Embryonic facial prominence (tissue), 1 donor: ENCODE results near the gene NT5DC1.
A peak's percentile ranks its signal among the peaks of the same experiment; 100 is the strongest.

Experiments
- DNase-seq: peaks from one replicate; pipeline ENCODE4 v3.0.0-alpha.2; 2016; ENCODE audit errors: extremely low spot score

The NT5DC1 gene

DNA sequence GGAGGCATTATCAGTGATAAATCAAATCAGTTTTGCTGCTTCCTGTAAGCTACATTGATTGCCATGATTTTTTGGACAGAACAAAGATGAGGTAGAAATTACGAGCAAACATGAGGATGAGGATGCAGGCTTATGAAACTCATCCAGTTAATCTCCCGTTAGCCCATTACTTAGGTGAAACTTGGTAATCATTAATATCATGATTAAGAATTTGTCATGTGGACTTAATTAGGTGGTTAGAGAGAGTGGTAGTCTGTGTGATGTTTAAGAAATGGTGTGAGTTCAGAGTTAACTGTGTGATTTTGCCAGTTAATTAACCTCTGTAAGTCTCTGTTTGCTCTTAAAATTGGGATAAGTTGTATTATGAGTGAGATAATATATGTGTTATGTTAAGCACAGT is 91.2 kb downstream of the NT5DC1 start:
- no peak for DNase-seq

DNA sequence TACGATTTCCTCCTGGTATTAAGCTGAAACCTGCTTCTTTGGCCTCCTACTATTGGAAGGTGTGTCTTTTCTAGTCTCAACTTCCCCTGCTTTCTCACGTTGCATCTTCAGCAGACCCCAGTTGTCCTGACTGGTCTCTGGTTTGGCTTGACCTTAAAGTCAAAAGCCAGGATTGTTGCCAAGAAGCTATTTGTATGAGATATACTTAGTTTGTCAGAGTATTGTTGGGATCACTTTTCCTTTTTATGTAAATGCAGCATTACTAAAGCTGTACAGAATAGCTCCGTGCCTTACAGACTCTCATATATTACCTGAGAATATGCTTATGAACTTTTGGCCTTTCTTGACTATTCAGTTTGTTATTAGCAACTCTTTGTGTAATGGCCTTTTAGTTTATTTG is 92.1 kb downstream of the NT5DC1 start:
- no peak for DNase-seq

DNA sequence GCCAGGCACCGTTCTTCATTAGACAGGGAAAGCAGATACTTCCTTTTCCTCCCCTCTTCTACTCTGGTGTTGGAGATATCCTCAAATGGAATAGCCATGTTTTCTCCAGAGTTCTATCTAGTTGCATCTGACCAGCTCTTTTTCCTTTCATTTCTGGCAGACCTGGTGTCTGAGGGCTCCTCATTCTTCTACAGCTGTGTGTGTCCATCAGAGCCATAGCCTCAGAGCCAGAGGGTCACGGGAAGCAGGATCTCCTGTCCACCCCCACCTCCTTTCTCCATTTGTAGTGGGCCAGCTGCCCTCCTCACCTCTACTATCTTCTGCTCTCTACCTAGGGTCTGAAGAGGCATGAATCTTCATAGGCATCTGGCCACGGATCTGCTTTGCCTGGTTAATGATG is 96.2 kb downstream of the NT5DC1 start:
- no peak for DNase-seq

- DNase-seq = no peak
These were observed 100.1 kb downstream of the NT5DC1 start for GRCh38 chr6:116200619-116201249.

GRCh38 chr6:116201538-116201937 is 100.9 kb downstream of the NT5DC1 start:
- no peak for DNase-seq

- no peak for DNase-seq
These were observed 104.6 kb downstream of the NT5DC1 start for GRCh38 chr6:116205281-116205680.

DNA sequence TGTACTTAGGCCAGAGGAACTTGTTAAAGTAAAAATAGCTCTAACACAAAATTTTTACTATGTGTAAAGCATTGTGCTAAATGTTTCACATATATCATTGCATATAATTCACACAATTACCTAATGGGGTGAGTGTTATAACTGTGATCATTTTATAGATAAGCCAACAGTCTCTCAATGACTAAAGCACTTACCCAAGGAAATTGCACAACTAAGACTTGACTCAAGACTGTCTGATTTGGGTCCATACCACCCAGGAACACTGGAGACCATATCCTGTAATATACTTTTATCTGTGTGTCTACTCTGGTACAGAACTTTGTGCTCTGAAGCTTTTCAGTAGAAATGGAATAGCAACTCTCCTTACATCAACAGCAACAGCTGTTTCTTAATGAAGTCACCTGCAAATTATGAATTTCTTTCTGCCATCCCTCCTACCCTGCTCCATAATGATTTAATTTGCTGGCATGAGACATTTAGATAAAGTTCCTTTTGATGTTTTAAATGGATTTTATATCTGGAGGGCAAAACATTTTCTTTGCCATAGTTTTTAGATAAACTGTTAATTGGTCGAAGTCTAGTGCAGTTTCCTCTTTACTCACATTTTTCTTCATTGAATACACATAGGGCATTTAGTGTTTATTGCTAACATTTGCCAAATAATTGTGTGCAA is 105.7 kb downstream of the NT5DC1 start:
- DNase-seq = no peak

- DNase-seq = no peak
These were observed 107.6 kb downstream of the NT5DC1 start for GRCh38 chr6:116208056-116208785.

GRCh38 chr6:116210316-116210715 is 109.7 kb downstream of the NT5DC1 start:
- DNase-seq = no peak

GRCh38 chr6:116210750-116211425 is 110.2 kb downstream of the NT5DC1 start:
- DNase-seq = no peak

- no peak for DNase-seq
These were observed 114.0 kb downstream of the NT5DC1 start for GRCh38 chr6:116214681-116215080.

DNA sequence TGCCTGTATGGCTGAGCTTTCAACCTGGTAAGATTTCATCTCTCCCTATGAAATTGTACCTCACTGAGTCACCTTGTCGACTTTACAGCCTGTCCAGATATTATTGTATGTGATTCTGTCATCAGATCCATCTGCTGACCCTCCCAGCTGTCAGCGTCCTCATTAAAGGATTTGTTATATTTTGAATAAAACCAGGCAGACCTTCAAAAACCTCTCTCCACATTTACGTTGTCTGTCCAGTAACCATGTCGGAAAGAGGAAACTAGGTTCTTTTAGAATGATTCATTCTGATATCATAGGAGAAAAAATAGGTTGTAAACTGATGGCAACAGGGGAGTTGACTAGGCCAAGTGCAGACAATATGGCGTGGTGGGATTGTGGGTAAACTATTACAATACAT is 114.8 kb downstream of the NT5DC1 start:
- DNase-seq = no peak

- DNase-seq = no peak
These were observed 116.4 kb downstream of the NT5DC1 start for GRCh38 chr6:116217069-116217468.

DNA sequence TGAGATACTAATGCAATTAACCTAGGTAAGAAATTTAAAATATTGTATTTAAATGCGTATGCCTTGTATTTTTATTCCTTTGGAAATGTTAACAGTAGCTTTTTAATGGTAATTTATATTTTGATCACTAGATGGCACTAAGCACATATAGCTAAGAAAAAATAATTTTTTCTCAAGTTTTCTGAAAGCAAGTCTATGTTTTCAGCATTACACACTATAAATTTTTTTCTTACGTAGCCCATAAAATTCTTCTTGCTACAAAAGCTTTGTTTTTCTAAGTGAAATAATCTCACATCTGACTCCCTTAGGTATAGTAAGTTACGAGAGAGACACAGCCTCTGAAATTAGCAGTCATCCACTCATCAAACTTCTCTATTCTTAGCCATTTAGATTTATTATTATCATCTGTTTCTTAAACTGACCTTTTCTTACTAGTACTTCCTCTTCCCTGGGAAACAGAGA is 117.5 kb downstream of the NT5DC1 start:
- DNase-seq = no peak

GRCh38 chr6:116218866-116219265 is 118.2 kb downstream of the NT5DC1 start:
- no peak for DNase-seq

- no peak for DNase-seq
These were observed 120.4 kb downstream of the NT5DC1 start for GRCh38 chr6:116221067-116221466.

DNA sequence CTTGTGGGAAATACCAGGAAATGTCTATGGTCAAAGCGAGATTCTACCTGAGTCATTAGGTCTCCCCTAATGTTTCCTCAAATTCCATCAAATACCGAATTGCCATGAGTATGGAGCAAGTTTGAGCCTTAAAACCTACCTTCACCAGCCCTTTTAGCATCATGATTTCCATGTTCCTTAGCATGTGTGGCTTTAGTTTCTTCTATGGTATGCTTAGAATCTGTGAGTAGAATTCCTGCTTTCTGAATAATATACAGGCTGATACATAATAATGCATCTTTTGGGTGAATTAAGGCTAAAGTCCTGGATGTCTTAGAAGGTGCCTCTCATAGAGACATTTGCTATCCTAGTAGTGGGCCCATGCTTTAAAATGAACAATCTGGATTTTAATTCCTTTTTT is 121.3 kb downstream of the NT5DC1 start:
- no peak for DNase-seq

DNA sequence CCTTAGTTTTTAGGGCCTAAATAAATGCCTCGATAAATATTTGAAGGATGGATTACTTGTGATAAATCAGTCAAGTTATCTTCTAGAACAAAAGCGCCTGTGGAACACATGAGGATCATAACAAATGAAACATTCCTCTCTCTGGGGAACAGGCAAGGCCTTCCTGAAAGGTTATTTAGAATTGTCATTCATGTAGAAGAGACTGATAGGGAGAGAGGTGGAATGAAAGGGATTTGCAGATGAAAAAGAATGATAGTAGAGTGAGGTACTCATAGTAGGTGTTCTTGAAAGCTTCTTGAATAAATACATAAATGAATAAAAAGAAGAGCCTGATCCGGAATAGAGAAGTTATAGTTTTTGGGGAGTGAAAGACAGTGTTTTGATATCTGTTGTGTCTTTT is 122.7 kb downstream of the NT5DC1 start:
- DNase-seq = no peak

GRCh38 chr6:116229287-116229913 is 128.7 kb downstream of the NT5DC1 start:
- peak; percentile 88 for DNase-seq

- no peak for DNase-seq
These were observed 134.0 kb downstream of the NT5DC1 start for GRCh38 chr6:116234689-116235088.

DNA sequence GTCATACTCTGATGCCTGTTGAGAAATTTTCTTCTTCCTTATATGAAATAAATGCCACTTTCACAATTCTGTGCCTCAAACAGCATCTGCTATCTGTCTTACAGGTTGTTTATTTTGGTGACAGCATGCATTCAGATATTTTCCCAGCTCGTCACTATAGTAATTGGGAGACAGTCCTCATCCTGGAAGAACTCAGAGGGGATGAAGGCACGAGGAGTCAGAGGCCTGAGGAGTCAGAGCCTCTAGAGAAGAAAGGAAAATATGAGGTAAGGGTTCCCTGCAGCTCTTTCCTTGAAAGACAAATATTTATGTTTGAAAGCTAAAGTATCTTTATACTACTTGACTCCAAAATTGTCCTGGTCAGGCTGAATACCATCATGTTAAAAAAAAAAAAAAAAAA is 137.4 kb downstream of the NT5DC1 start:
- DNase-seq = no peak

DNA sequence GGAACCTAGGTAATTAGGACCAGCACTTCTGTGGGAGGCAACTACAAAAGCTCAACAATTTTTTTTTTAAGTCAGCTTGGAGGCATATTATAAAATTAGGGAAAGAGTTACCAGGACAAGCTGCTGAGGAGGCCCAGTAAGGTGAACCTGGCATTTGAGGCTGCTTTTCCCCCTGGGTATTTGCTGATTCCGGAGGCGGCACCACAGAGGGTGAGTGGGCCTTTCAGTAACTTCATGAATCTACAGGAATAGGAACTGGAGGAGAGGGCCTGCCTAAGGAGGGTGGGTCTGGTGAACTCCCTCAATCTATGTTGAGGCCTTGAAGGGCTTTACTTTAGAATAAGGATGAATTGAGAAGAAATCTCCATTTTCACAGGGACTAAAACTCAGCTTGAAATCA is 138.6 kb downstream of the NT5DC1 start:
- no peak for DNase-seq
